Activated gamma-delta T cell treated with anti-CD3 and anti-CD28 coated beads, Interleukin-2, amount 50 U/mL, for 16 hours (primary cell): ENCODE results near the gene GPD2.

Source experiments
- DNase-seq: peaks from one replicate; pipeline ENCODE4 v3.0.0-alpha.2; 2020; ENCODE audit warnings: low read depth

Gene GPD2

GRCh38 chr2:156435718-156436496, at the start of gene GPD2:
TSS of gene GPD2 (plus strand) at chr2:156436379. CDS start at chr2:156476106, 39,727 bp downstream.
- peak; percentile 44 for DNase-seq

- DNase-seq = no peak
Measured at GRCh38 chr2:156394033-156394741, 42.0 kb upstream of the GPD2 start.

- no peak for DNase-seq
Measured at GRCh38 chr2:156396126-156396525, 40.1 kb upstream of the GPD2 start.

GRCh38 chr2:156397229-156397628, 39.0 kb upstream of the GPD2 start:
- DNase-seq = no peak

- DNase-seq = no peak
Measured at GRCh38 chr2:156398176-156398575, 38.0 kb upstream of the GPD2 start.

- DNase-seq = no peak
Measured at GRCh38 chr2:156399224-156399949, 36.8 kb upstream of the GPD2 start.

- peak; percentile 5 for DNase-seq
Measured at GRCh38 chr2:156399950-156400705, 36.1 kb upstream of the GPD2 start.

GRCh38 chr2:156400706-156401678, 35.2 kb upstream of the GPD2 start:
- peak; percentile 75 for DNase-seq

- no peak for DNase-seq
Measured at GRCh38 chr2:156401861-156402260, 34.3 kb upstream of the GPD2 start.

- no peak for DNase-seq
Measured at GRCh38 chr2:156405586-156405985, 30.6 kb upstream of the GPD2 start.

GRCh38 chr2:156411835-156412234, 24.3 kb upstream of the GPD2 start:
- DNase-seq = no peak

GRCh38 chr2:156421851-156422250, 14.3 kb upstream of the GPD2 start:
- no peak for DNase-seq

GRCh38 chr2:156423674-156424282, 12.4 kb upstream of the GPD2 start:
- no peak for DNase-seq

- no peak for DNase-seq
Measured at GRCh38 chr2:156427074-156427473, 9.1 kb upstream of the GPD2 start.

GRCh38 chr2:156429211-156429610, 7.0 kb upstream of the GPD2 start:
- no peak for DNase-seq

- DNase-seq = no peak
Measured at GRCh38 chr2:156430236-156430979, 5.8 kb upstream of the GPD2 start.

- no peak for DNase-seq
Measured at GRCh38 chr2:156430980-156431358, 5.2 kb upstream of the GPD2 start.

GRCh38 chr2:156434461-156435291, 1.5 kb upstream of the GPD2 start:
- no peak for DNase-seq

GRCh38 chr2:156435396-156435717, 822 bp upstream of the GPD2 start:
- DNase-seq = no peak
